ENCODE measurements around the gene TRIM46. TPM values are rescaled to one million over a fixed set of nuclear protein-coding genes. Genes with fewer than 3 reads are reported as not detected.

Gene TRIM46
- total RNA-seq, 1 donor from 2014 or later, result not detected

Other genes with a start within 250 kb of the TRIM46 start
- 30.9 TPM for gene PMVK, start 237.1 kb upstream of the TRIM46 start, total RNA-seq
- 49.1 TPM for gene PBXIP1, start 217.8 kb upstream of the TRIM46 start, total RNA-seq
- 16.9 TPM for gene PYGO2, start 212.1 kb upstream of the TRIM46 start, total RNA-seq
- 70.5 TPM for gene SHC1, start 203.1 kb upstream of the TRIM46 start, total RNA-seq
- gene CKS1B, start 199.2 kb upstream of the TRIM46 start, total RNA-seq, result 16.0 TPM
- 22.2 TPM for gene FLAD1, start 190.5 kb upstream of the TRIM46 start, total RNA-seq
- not detected for gene LENEP, start 180.3 kb upstream of the TRIM46 start, total RNA-seq
- 41.9 TPM for gene ZBTB7B, start 171.0 kb upstream of the TRIM46 start, total RNA-seq
- 0.51 TPM for gene DCST2, start 140.1 kb upstream of the TRIM46 start, total RNA-seq
- gene DCST1, start 140.0 kb upstream of the TRIM46 start, total RNA-seq, result not detected
- gene ADAM15, start 122.5 kb upstream of the TRIM46 start, total RNA-seq, result 69.9 TPM
- gene EFNA4, start 110.1 kb upstream of the TRIM46 start, total RNA-seq, result 1.9 TPM
- gene EFNA3, start 95.0 kb upstream of the TRIM46 start, total RNA-seq, result 1.2 TPM
- gene EFNA1, start 46.0 kb upstream of the TRIM46 start, total RNA-seq, result 30.2 TPM
- gene SLC50A1, start 38.0 kb upstream of the TRIM46 start, total RNA-seq, result 11.2 TPM
- 56.3 TPM for gene DPM3, start 33.3 kb upstream of the TRIM46 start, total RNA-seq
- gene KRTCAP2, start 545 bp upstream of the TRIM46 start, total RNA-seq, result 112 TPM
- 11.7 TPM for gene THBS3, start 34.0 kb downstream of the TRIM46 start, total RNA-seq
- gene MTX1, start 34.8 kb downstream of the TRIM46 start, total RNA-seq, result 16.4 TPM
- 15.5 TPM for gene ENTREP3, start 81.6 kb downstream of the TRIM46 start, total RNA-seq
- 61.5 TPM for gene SCAMP3, start 88.5 kb downstream of the TRIM46 start, total RNA-seq
- 24.7 TPM for gene CLK2, start 99.7 kb downstream of the TRIM46 start, total RNA-seq
- 2.2 TPM for gene HCN3, start 103.6 kb downstream of the TRIM46 start, total RNA-seq
- gene PKLR, start 127.6 kb downstream of the TRIM46 start, total RNA-seq, result not detected
- 83.1 TPM for gene FDPS, start 135.0 kb downstream of the TRIM46 start, total RNA-seq
- 18.1 TPM for gene RUSC1, start 147.0 kb downstream of the TRIM46 start, total RNA-seq